ENCODE data around the gene RNF150.
A peak's percentile ranks its signal among the peaks of the same experiment; 100 is the strongest.

The RNF150 gene

GRCh38 chr4:141119071-141119470 lies 14.2 kb downstream of the RNF150 start:
- TF ChIP-seq GATA3 (IDR thresholded peaks at IDR 0.05; ENCODE audit: low read depth, low read length) (no peak), GATA2 (IDR thresholded peaks at IDR 0.05; ENCODE audit: low read depth, low read length) (no peak)

GRCh38 chr4:141118381-141118780 lies 14.9 kb downstream of the RNF150 start:
- TF ChIP-seq GATA3 (IDR thresholded peaks at IDR 0.05; ENCODE audit: low read depth, low read length) (no peak), GATA2 (IDR thresholded peaks at IDR 0.05; ENCODE audit: low read depth, low read length) (no peak)

GRCh38 chr4:141117935-141118334 lies 15.3 kb downstream of the RNF150 start:
- TF ChIP-seq GATA3 (IDR thresholded peaks at IDR 0.05; ENCODE audit: low read depth, low read length) (no peak), GATA2 (IDR thresholded peaks at IDR 0.05; ENCODE audit: low read depth, low read length) (no peak)

GRCh38 chr4:141109983-141110382 lies 23.3 kb downstream of the RNF150 start:
- TF ChIP-seq GATA3 (IDR thresholded peaks at IDR 0.05; ENCODE audit: low read depth, low read length) (no peak), GATA2 (IDR thresholded peaks at IDR 0.05; ENCODE audit: low read depth, low read length) (no peak)

GRCh38 chr4:141107927-141108326 lies 25.3 kb downstream of the RNF150 start:
- no peak for TF ChIP-seq GATA2 (IDR thresholded peaks at IDR 0.05; ENCODE audit: low read depth, low read length)
- TF ChIP-seq GATA3 (IDR thresholded peaks at IDR 0.05; ENCODE audit: low read depth, low read length) = no peak

- TF ChIP-seq GATA2 (IDR thresholded peaks at IDR 0.05; ENCODE audit: low read depth, low read length) = peak; percentile 93
- TF ChIP-seq GATA3 (IDR thresholded peaks at IDR 0.05; ENCODE audit: low read depth, low read length) = peak; percentile 82
Measured at GRCh38 chr4:141102367-141102766, 30.9 kb downstream of the RNF150 start.

- TF ChIP-seq GATA3 (IDR thresholded peaks at IDR 0.05; ENCODE audit: low read depth, low read length) (no peak), GATA2 (IDR thresholded peaks at IDR 0.05; ENCODE audit: low read depth, low read length) (no peak)
Measured at GRCh38 chr4:141101511-141101910, 31.8 kb downstream of the RNF150 start.

GRCh38 chr4:141099326-141099725 lies 33.9 kb downstream of the RNF150 start:
- no peak for TF ChIP-seq GATA2 (IDR thresholded peaks at IDR 0.05; ENCODE audit: low read depth, low read length)
- no peak for TF ChIP-seq GATA3 (IDR thresholded peaks at IDR 0.05; ENCODE audit: low read depth, low read length)

GRCh38 chr4:141098163-141098562 lies 35.1 kb downstream of the RNF150 start:
- TF ChIP-seq GATA2 (IDR thresholded peaks at IDR 0.05; ENCODE audit: low read depth, low read length) (no peak), GATA3 (IDR thresholded peaks at IDR 0.05; ENCODE audit: low read depth, low read length) (no peak)

GRCh38 chr4:141090473-141090872 lies 42.8 kb downstream of the RNF150 start:
- TF ChIP-seq GATA2 (IDR thresholded peaks at IDR 0.05; ENCODE audit: low read depth, low read length) (no peak), GATA3 (IDR thresholded peaks at IDR 0.05; ENCODE audit: low read depth, low read length) (no peak)

GRCh38 chr4:141081921-141082395 lies 51.3 kb downstream of the RNF150 start:
- TF ChIP-seq GATA2 (IDR thresholded peaks at IDR 0.05; ENCODE audit: low read depth, low read length) = no peak
- TF ChIP-seq GATA3 (IDR thresholded peaks at IDR 0.05; ENCODE audit: low read depth, low read length) = no peak

- TF ChIP-seq GATA2 (IDR thresholded peaks at IDR 0.05; ENCODE audit: low read depth, low read length) (no peak), GATA3 (IDR thresholded peaks at IDR 0.05; ENCODE audit: low read depth, low read length) (no peak)
Measured at GRCh38 chr4:141080668-141081067, 52.6 kb downstream of the RNF150 start.

GRCh38 chr4:141079393-141079930 lies 53.8 kb downstream of the RNF150 start:
- TF ChIP-seq GATA2 (IDR thresholded peaks at IDR 0.05; ENCODE audit: low read depth, low read length) = no peak

GRCh38 chr4:141078871-141079270 lies 54.4 kb downstream of the RNF150 start:
- no peak for TF ChIP-seq GATA2 (IDR thresholded peaks at IDR 0.05; ENCODE audit: low read depth, low read length)
- no peak for TF ChIP-seq GATA3 (IDR thresholded peaks at IDR 0.05; ENCODE audit: low read depth, low read length)

GRCh38 chr4:141077611-141078225 lies 55.6 kb downstream of the RNF150 start:
- TF ChIP-seq GATA2 (IDR thresholded peaks at IDR 0.05; ENCODE audit: low read depth, low read length) (no peak), GATA3 (IDR thresholded peaks at IDR 0.05; ENCODE audit: low read depth, low read length) (no peak)

Data from SH-SY5Y (cell line).